HG02885 (cell line): ENCODE measurements around the gene TFAP2D.

Experiments
- ATAC-seq: cut with Tn5 transposase; IDR thresholded peaks from one replicate; pipeline ENCODE4 v1.9.1; 2021; ENCODE audit warnings: mild to moderate bottlenecking; ENCODE audit not compliant: unreplicated experiment, poor library complexity

The TFAP2D gene

DNA sequence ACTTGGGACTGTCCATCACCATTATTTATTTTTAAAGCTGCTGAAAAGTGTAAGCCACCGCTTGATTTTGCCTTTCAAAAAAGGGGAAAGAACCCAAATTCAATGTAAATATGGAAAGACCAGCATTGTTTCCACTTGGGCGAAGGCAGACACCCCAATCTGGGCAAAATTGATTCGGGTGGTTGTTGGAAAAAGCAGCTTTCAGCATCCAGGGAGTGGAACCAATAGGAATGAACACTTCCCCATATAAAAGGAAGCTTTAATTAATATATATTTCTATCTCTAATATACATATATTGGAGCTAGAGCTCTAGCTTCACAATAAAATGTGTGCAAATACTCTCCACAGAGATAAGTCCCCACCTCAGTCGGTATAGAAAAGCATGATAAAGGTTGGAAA is at the start of gene TFAP2D:
TSS of gene TFAP2D (plus strand) at position 301 of the 400 bp plus-strand sequence. CDS start 530 bp downstream, outside the sequence.
- ATAC-seq, result no peak

DNA sequence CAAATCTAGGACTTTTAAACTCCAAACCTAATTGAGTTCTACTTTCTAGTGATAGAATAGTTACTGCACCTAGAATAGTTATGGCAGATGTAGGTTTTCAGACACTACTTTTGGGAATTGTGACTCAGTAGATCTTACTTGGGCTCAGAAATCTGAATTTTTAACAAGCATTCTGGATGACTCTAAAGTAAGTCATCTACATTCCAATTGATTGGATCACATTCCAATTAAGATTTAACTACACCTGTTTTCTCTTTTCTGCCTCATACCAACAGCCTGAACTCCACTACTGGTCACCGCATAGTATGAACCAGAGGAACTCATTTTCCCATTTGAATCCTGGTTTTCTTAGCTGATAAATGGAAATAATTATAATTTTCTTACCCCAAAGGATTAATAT is 49.5 kb upstream of the TFAP2D start:
- ATAC-seq, result no peak

DNA sequence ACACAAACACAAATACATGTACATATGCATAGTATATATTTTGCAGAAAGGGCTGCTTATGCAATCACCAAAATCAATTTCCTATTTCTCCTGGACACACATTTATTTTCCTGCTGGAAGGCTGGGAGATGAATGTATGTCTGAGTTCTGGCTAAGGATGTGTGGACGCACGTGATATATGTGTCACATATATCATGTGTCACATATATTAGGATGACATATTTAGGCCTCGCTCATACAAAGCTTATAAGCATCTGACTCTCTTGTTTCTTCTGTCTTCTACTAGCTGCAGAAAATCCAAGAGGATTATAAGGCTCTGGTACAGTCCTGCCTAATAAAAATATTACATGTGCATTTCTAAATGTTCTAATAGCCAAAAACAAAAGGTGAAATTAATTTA is 47.2 kb upstream of the TFAP2D start:
- ATAC-seq, result no peak

DNA sequence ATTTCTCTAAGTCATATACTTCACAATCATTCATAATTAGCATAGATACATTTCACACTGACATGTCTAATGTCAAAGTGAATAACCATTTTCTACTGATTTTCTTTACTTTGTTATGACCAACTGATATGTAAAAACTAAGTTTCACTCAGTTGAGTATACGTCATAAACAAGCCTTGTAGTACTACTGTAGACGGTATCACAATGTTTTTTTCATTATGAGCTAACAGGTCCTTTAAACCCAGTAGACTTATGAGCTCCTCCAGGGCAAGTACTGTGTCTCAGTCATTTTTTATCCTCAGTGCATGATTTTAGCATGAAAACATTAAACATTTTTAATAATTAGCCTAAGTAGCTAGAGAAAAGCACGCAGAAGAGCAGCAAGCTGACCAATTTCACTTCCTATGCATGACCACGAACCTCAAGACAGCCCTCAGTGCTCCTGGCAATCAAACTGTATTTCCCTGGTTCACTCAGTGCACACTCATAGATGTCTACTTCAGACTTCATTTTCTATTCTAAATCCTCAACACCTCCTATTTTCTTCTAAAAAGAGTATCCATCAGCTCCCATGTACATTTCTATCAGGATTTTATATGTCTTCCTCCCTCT is 32.0 kb upstream of the TFAP2D start:
- no peak for ATAC-seq

DNA sequence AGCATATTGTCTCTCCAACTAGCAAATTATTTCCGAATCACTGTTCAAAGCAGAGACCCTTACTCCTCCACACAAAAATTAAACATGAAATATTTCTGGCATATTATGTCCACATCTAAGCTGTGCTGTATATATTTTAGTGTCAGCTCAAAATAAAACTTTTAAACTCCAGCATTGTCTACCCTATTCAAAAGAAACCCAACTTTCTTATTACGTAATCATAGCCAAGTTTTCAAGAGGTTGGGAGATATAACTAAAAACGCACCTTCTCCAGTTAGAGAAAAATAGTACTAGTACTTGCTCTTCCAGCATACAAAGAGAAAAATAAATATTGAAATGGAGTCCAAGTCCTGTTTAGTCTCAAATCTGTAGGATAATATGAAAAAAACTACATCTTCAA is 24.1 kb upstream of the TFAP2D start:
- no peak for ATAC-seq

DNA sequence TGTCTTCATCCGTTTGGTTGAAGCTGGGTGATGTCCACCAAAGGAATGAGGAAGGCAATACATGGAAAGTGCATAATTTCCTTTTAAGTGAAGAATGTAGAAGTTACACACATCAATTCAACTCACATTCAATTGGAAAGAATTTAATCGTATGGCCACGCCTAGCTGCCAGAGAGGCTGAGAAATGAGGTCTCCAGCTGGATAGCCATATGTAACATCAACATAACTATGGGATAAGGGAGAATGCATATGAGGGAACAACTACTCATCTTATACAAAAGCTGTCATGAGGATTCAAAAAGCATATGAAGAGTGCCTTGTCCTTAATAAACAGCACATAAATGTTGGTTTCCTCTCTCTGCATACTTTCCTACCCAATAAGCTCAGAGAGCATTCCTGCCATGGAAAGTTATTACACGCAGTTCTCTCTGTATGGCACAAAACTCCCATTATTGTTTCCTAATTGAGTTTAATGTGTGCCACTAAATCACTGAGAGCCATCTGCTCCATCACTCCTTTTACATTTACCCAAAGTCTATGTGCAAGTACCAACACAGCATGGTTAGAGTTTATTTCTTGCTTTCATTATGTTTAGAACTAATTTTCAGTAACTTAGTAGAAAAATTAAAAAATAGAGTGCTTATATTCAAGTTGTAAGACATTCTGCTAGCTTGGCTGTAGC is 21.4 kb upstream of the TFAP2D start:
- ATAC-seq, result no peak

DNA sequence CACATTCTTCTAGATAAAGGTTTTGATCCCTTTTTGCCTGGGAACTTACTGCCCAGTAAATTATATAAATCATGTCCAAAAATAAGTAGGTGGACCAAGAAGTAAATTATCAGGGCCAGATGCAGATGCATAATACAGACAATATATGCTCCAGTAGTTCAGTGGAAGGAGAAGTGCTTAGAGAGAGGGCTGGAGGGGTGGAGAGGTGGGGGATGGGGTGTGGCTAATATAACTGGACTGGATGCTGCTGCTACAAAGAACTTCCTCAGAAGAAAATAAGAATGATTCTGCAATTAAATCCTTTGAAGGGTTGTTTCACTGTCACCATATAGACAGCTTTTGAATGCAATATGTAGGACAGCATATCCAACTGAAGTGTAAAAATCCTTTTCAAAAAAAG is 14.8 kb upstream of the TFAP2D start:
- ATAC-seq, result no peak

DNA sequence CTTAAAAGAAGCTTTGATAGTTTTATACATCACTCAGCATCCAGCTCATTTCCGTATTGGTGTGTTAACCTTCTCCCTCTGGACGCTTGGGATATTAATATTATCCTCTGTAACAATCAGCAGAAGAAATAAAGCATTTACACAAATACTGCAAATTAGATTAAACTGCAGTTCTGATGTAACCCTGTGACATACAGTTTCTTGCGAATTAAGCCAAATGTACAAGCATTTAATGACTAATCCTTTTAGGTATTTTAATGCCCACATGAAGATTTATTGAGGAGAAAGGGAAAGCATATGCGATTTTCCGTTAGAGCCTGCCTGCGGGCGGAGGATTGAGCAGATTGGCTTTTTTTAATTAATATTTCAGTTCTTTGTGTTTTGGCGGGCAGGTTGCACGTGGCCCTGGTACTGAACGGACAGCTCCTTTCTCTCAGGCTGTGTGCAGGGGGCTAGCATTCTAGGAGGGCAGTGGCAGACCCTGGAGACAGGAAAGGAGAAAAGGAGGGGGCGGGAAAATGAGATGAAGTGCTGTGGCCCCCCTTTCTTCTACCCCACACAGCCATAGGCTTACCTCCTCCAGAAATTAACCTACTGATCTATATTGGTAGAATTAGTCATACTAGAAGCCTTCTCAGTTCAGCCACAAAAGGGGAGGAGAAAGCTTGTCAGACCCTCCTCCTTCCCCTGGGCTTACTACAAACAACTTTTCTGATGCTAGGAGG is 14.1 kb upstream of the TFAP2D start:
- no peak for ATAC-seq

DNA sequence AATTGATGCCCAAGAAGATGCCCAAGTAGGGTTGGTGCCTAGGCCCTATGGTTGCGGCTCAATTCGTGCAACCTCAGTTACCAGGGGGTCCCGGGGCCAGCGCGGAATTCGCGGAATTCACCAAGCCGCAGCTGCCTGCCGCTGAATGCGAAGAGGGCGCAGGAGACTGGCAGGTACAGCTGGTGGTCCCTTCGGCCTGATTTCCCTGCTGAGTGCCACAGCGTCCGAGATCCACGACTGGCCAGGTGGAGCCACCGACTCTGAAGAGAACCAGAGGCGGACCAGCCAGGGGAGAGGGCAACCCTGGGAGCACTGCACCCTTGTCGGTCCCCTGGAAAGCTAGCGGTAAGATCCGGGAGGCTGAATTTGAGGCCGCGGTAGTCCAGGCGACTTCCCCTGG is 6.8 kb upstream of the TFAP2D start:
- no peak for ATAC-seq

DNA sequence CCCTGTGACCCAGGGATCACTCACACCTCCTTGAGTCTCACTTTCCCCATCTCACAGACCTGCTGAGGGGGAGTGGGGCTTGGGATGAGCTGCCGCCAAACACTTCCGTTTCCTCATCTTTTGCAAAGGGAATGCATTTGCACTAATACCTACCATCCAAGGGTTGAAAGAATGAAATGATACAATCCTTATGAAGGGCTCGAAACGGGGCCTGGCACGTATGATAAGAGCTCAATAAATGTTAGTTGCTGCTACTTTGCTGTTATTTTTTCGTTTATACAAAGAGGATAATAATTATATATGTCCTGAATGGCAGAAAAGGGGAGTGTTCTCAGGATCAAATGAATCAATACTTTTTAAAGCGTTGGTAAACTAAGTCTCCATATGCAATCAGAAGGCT is 6.1 kb upstream of the TFAP2D start:
- no peak for ATAC-seq

DNA sequence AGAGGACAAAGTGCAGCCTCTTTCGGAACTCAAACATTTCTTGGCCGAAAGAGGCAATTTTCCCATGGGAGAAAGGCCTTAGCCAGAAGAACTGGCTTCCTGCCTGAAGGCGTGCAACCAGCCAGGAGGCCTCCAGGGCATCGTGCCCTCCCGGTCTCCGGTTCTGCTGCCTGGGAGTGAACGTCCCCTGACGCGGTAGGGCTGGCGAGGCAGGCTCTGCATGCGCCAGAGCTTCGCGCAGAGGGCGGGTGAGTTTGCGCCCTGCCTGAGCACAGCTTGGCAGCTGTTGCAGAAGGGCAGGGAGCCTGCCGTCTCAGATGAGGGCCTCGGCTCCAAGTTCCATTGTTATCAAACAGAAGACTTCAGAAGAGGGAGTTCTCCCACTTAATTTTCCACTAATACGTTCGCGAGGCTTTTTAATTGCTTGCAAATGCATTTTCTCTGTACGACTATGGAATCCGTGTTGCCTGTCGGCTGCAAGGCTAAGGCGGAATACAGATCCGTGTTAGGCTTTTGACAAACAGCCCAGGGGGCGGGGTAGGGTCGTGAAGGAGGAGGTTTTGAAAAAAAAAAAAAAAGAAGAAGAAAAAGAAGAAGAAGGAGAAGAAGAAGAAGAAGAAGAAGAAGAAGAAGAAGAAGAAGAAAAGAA is 5.5 kb upstream of the TFAP2D start:
- no peak for ATAC-seq

DNA sequence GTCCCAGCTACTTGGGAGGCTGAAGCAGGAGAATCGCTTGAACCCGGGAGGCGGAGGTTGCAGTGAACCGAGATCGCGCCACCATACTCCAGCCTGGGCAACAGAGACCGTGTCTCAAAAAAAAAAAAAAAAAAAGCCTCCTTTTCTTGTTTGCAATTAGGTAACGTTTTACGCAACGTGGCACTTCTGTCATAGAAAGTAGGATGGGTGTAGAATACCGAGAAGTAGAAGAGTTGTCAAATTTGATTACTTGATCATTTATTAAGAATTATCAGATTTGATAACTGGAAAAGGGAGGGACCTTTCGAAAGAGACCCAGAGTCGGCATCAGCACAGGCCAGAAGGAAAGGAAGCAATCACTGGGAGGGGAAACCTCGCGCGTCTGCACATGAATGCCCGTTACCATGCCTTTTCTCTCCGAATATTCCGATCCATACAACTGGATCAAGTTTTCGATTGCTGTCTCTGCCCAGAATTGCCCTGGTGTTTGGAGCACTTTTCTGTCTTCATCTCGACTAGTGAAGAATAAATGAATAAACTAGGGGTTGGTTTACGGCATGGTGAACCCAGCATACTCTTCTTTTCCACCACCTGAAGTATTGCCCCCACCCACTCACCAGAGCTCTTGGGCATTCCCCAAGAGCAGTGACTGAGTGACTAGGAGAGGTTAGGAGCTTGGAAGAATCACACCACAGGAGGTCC is 4.5 kb upstream of the TFAP2D start:
- ATAC-seq, result no peak

DNA sequence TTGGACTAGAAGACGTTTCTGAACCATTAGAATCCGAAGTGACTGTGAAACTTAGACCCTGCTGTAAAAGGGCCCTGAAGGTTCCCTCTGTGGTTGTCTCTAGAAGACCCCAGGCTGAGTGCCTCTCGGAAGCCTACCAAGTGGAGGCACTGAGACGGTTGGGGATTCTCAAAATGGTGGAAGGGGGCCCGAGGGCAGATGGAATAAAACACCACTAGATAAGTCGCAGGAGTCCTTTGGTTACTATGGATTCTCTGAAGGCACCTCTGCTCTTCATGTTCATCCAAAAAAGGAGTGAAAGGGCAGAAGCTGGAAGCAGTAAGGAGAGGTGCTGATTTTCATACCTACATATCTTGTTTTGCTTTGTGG is 4.0 kb upstream of the TFAP2D start:
- ATAC-seq, result no peak

DNA sequence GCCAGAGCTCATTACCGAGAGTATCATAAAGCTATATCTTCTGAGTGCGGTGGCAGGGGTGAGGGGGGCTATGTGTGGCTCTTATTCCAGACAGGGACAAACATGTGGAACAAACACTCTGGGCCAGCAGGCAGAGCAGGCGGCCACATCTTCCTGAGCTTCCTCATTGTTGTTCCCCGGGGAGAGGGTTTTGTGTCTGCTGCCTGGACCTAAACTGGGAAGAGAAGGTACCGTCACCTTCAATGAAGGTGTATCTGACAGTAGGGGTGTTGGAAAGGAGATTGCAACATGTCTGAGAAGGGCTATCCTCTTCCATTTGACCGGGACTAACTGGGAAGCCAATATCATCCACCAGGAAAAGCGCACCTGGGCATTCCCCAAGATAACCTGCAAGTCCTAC is 1.6 kb upstream of the TFAP2D start:
- ATAC-seq, result no peak

DNA sequence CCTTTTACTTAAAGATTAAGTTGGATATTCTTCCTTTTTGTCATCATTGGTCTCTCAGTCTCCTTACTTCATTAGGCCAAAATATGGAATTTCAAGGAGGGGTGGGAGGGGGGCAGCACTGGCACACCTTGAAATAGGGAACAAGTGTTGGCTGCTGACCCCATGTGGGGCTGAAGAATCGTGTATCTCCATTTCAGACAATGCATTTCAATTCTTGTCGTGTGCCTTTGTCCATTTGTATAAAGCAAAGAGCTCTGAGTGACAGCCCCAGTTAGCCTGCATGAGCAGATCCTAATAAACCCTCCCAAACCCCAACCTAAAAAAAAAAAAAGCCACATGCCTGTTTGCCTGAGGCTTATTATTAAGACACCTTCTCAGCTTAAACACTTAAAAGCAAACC is 1.0 kb upstream of the TFAP2D start:
- ATAC-seq, result no peak

DNA sequence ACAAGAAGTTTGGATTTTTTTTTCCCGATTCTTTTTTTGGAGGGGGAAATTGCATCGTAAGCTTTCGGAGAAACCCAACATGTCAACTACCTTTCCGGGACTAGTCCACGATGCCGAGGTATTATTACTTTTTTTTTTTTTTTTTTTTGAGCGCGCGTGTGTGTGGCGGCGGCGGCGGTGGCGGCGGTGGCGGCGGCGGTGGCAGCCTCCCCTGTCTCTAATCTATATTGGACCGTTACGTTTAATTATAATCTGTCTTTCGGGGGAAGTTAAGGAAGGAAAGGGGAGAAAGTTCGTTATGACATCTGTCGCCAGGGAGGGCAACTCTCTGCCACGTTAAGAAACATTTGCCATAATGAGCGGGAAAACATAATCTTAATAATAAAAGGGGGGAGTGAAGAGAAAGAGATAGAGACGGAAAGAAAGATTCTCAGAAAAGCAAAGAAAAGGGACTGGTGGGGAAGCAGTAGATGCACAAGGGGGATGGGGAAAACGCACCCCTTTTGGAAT is 706 bp downstream of the TFAP2D start:
- ATAC-seq, result no peak

DNA sequence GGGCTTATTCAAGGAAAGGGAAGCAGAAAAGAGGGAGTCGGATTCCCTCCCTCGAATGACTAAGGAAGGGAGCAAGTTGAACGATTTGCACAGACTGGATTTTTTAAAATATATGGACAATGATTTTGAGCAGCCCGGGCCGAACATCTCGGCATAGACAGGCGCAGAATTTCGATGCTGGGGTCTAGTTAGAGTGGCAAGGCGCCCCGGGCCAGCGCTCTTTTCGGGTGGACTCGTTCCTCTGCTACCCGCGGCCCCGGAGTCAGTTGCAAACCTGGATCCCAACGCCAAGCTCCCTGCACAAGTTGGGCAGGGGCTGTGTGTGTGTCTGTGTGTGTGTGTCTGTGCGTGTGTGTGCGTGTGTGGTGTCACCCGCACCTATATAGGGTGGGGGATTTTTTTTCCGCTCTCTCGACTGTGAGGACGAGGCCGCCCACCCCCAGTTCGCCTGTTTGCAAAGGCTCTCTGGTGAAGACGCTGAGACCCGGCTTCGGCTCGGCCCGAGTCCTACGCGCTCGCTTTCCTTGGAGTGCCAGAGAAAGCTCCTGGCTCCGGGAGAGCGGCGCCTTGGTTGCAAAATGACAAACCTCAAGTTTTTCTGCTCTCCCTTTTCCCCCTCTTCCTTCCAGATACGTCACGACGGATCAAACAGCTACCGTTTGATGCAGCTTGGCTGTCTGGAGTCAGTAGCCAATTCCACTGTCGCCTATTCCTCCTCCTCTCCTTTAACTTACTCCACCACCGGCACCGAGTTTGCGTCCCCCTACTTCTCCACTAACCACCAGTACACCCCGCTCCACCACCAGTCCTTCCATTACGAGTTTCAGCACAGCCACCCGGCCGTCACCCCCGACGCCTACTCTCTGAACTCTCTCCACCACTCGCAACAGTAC is 1.4 kb downstream of the TFAP2D start:
- no peak for ATAC-seq

DNA sequence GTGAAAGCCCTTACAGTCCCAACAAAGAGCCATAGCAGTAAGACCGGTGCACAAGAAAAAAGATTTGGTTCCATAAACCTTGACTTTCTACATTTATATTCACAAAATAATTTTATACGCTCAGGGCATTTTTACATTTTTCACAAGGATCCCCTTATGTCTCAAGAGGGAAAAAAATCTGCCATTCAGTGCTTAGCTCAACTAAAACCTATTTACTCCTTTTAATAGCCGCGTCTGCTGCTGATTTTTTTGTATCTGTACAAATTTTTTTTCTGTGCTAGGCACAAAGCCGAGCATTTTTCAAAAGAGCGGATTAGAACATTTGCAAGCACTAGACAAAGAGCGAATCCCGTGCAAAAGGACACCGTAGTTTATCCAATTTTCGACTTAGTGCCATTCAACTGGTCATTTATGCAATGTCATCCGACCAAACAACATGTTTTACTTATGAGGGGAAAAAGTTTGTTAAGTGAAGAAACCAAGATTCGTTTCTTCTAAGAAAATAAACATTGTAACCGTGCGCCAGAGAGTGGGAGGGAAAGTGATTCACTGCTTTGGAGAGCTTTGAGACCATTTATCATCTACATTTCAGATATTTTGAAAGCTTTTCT is 3.7 kb downstream of the TFAP2D start:
- ATAC-seq, result no peak
